HCT116 (cell line): ENCODE data around the gene CCDC81.

Experiments
- CBX3 ChIP-seq: IDR thresholded peaks from 2 replicates; pipeline ENCODE4 v1.6.1; 2012; ENCODE audit warnings: low read depth
- CTCF ChIP-seq, 3 experiments: fragments of 200-600 bp in 1 of 3; sonication (generic) in 1 of 3; IDR thresholded peaks in 2 of 3; conservative IDR thresholded peaks in 1 of 3; 2 replicates each; pipeline ENCODE4 v1.5.1; 2012 to 2017; ENCODE audit warnings: low read depth in 2 of 3, low read length in 2 of 3, antibody characterized with exemption in 1 of 3, borderline replicate concordance in 1 of 3, control low read depth in 1 of 3, mild to moderate bottlenecking in 1 of 3, mixed read lengths in 1 of 3, mixed run types in 1 of 3, moderate library complexity in 1 of 3; ENCODE audit not compliant: insufficient read depth in 1 of 3
- ELF1 ChIP-seq: IDR thresholded peaks from 2 replicates; pipeline ENCODE4 v1.6.1; 2012; ENCODE audit warnings: low read depth, borderline replicate concordance
- EZH2phosphoT487 ChIP-seq: fragments of 200-600 bp; IDR thresholded peaks from 2 replicates; pipeline ENCODE4 v1.6.1; 2018; ENCODE audit warnings: antibody characterized with exemption, borderline replicate concordance
- POLR2A ChIP-seq: IDR thresholded peaks from 2 replicates; pipeline ENCODE4 v1.7.0; 2011; ENCODE audit warnings: borderline replicate concordance; ENCODE audit not compliant: insufficient read depth, insufficient read length; ENCODE audit errors: extremely low read depth
- RAD21 ChIP-seq: IDR thresholded peaks from 2 replicates; pipeline ENCODE4 v1.6.1; 2012; ENCODE audit warnings: low read depth, mild to moderate bottlenecking
- SIN3A ChIP-seq: IDR thresholded peaks from 2 replicates; pipeline ENCODE4 v1.6.1; 2012; ENCODE audit warnings: low read depth
- ZNF274 ChIP-seq: fragments of 200-500 bp; sonication (Bioruptor generic); IDR thresholded peaks from 2 replicates; pipeline ENCODE4 v1.6.1; 2014; ENCODE audit warnings: mild to moderate bottlenecking, low read depth, low read length, inconsistent platforms

GRCh38 chr11:86459682-86460460 is 85.2 kb downstream of the CCDC81 start:
- TF ChIP-seq POLR2A (no peak), CTCF (IDR thresholded peaks at IDR 0.05 in 2 of 3, conservative IDR thresholded peaks at IDR 0.05 in 1 of 3; ENCODE audit: borderline replicate concordance in 1 of 3, insufficient read depth in 1 of 3, low read depth in 2 of 3, low read length in 2 of 3) (no peak), ZNF274 (no peak), CBX3 (no peak), RAD21 (no peak), SIN3A (no peak), ELF1 (no peak), EZH2phosphoT487 (no peak)
